Gastroesophageal sphincter (tissue), 4 donors: ENCODE data around the gene ALDH2. TPM values are rescaled to one million over a fixed set of nuclear protein-coding genes. Genes with fewer than 3 reads are reported as not detected.

ENCODE experiments used
- ATAC-seq: fragments of 150-250 bp; one replicate; pipeline ENCODE4 v1.9.1; 2016; ENCODE audit warnings: mild to moderate bottlenecking, moderate library complexity
- H3K27ac ChIP-seq, 4 donors: fragments of 200-600 bp; sonication (generic) in 3 of 4; 1 replicate in 3 of 4; 2 replicates in 1 of 4; pipeline ENCODE4 v1.5.1; 2016 to 2019
- H3K27me3 ChIP-seq: fragments of 200-600 bp; sonication (generic); one replicate; pipeline ENCODE4 v1.5.1; 2019
- H3K36me3 ChIP-seq, 2 donors: fragments of 200-600 bp; sonication (generic); one replicate each; pipeline ENCODE4 v1.5.1; 2019; ENCODE audit warnings: control low read depth in 1 of 2
- H3K4me1 ChIP-seq, 3 donors: fragments of 200-600 bp; sonication (generic); 1 replicate in 2 of 3; 2 replicates in 1 of 3; pipeline ENCODE4 v1.5.1; 2016 to 2019; ENCODE audit warnings: control low read depth in 2 of 3
- H3K4me3 ChIP-seq, 2 donors: fragments of 200-600 bp; sonication (generic); one replicate each; pipeline ENCODE4 v1.5.1; 2019; ENCODE audit warnings: mild to moderate bottlenecking in 1 of 2, moderate library complexity in 1 of 2
- H3K9me3 ChIP-seq, 3 donors: fragments of 200-600 bp; sonication (generic); one replicate each; pipeline ENCODE4 v1.5.1; 2017 to 2019; ENCODE audit warnings: control low read depth in 2 of 3
- CTCF ChIP-seq, 4 experiments: fragments of 200-600 bp in 2 of 4; fragments of 450-650 bp in 2 of 4; sonication (generic) in 1 of 4; IDR thresholded peaks; one replicate each; pipeline ENCODE4 v1.5.1; 2017 to 2019; ENCODE audit warnings: antibody characterized with exemption in 4 of 4, mild to moderate bottlenecking in 2 of 4, moderate library complexity in 2 of 4
- EP300 ChIP-seq: sonication (generic); formaldehyde crosslinking; IDR thresholded peaks from one replicate; pipeline ENCODE4 v1.6.1; 2017; ENCODE audit warnings: antibody characterized with exemption, mild to moderate bottlenecking
- POLR2A ChIP-seq, 2 donors: fragments of 450-650 bp; IDR thresholded peaks; one replicate each; pipeline ENCODE4 v1.6.1; 2017; ENCODE audit warnings: antibody characterized with exemption in 2 of 2, mild to moderate bottlenecking in 2 of 2, moderate library complexity in 1 of 2
- POLR2AphosphoS5 ChIP-seq: sonication (generic); formaldehyde crosslinking; IDR thresholded peaks from one replicate; pipeline ENCODE4 v1.6.1; 2017; ENCODE audit warnings: antibody characterized with exemption
- WGBS, 2 donors: methylation state at CpG; one replicate each; pipeline ENCODE4 v1.1.5; 2018; ENCODE audit warnings: low coverage in 1 of 2; 5-methylcytosine and 5-hydroxymethylcytosine counted together
- total RNA-seq, 4 donors: library from RNA; depleted of rRNA; stranded (reverse); fragments of >200 nt; gene quantifications; one replicate each; pipeline ENCODE4 v1.1.0, GENCODE V29; 2016

ALDH2 gene
- total RNA-seq, 4 donors from 2014 or later: 197 to 245 (median 209) TPM

- H3K9me3 ChIP-seq: no peaks in the 10 kb centered on the region
- H3K4me1 ChIP-seq: peaks cover 5 to 66% (median 22%) of the 10 kb centered on the region in 3 donors
- WGBS, 2 donors: 59 to 69% methylated on average over 8 to 9 of the region's 9 CpGs
- H3K27ac ChIP-seq: peak overlapping the region; percentile 40 to 95 (median 89)
- peak overlapping the region; percentile 47 to 76 for H3K4me3 ChIP-seq
- no peak for ATAC-seq
- no peaks in the 10 kb centered on the region for H3K27me3 ChIP-seq
- no peak for TF ChIP-seq POLR2AphosphoS5
- TF ChIP-seq CTCF (IDR thresholded peaks at IDR 0.05): no peak
- no peak for TF ChIP-seq POLR2A (IDR thresholded peaks at IDR 0.05)
- no peak for TF ChIP-seq EP300
- H3K36me3 ChIP-seq: no peaks in the 10 kb centered on the region
Measured at GRCh38 chr12:111768159-111768895, 1.6 kb downstream of the ALDH2 start.

- H3K27me3 ChIP-seq: no peaks in the 10 kb centered on the region
- no peaks in the 10 kb centered on the region for H3K9me3 ChIP-seq
- no peaks in the 10 kb centered on the region for H3K36me3 ChIP-seq
- ATAC-seq: no peak
- TF ChIP-seq CTCF (IDR thresholded peaks at IDR 0.05): no peak
- 47 to 73% methylated on average over 3 to 6 of the region's 8 CpGs for WGBS, 2 donors
- peaks cover 7 to 78% (median 28%) of the 10 kb centered on the region in 3 donors for H3K4me1 ChIP-seq
- peak overlapping the region in 1 of 4 donors; percentile 93 for H3K27ac ChIP-seq
- peak overlapping the region in 1 of 2 donors; percentile 76 for H3K4me3 ChIP-seq
Measured at GRCh38 chr12:111769599-111769998, 2.9 kb downstream of the ALDH2 start.

- no peaks in the 10 kb centered on the region for H3K9me3 ChIP-seq
- H3K27ac ChIP-seq: peak overlapping the region; percentile 82 to 91 (median 88)
- TF ChIP-seq POLR2AphosphoS5: peak; percentile 50
- no peak for TF ChIP-seq EP300
- TF ChIP-seq CTCF (IDR thresholded peaks at IDR 0.05): no peak
- no peak for TF ChIP-seq POLR2A (IDR thresholded peaks at IDR 0.05)
- WGBS, 2 donors: 28 to 60% methylated on average over 1 to 16 of the region's 17 CpGs
- H3K36me3 ChIP-seq: peaks cover 0 to 15% of the 10 kb centered on the region in 2 donors
- H3K4me3 ChIP-seq: peak overlapping the region; percentile 12 to 23
- H3K4me1 ChIP-seq: peaks cover 19 to 100% (median 45%) of the 10 kb centered on the region in 3 donors
- ATAC-seq: peak; percentile 88
- H3K27me3 ChIP-seq: no peaks in the 10 kb centered on the region
Measured at GRCh38 chr12:111773801-111774551, 7.2 kb downstream of the ALDH2 start.

- peaks cover 0 to 28% of the 10 kb centered on the region in 2 donors for H3K36me3 ChIP-seq
- H3K4me1 ChIP-seq: peaks cover 19 to 92% (median 41%) of the 10 kb centered on the region in 3 donors
- H3K9me3 ChIP-seq: no peaks in the 10 kb centered on the region
- 18 to 21% methylated on average over 8 to 13 of the region's 15 CpGs for WGBS, 2 donors
- peak; percentile 65 for ATAC-seq
- no peaks in the 10 kb centered on the region for H3K27me3 ChIP-seq
- H3K27ac ChIP-seq: peak overlapping the region; percentile 82 to 91 (median 88)
- TF ChIP-seq CTCF (IDR thresholded peaks at IDR 0.05) (no peak), POLR2AphosphoS5 (peak; percentile 48), POLR2A (IDR thresholded peaks at IDR 0.05) (peak in 1 of 2 donors; percentile 21), EP300 (no peak)
- peak overlapping the region in 1 of 2 donors; percentile 23 for H3K4me3 ChIP-seq
Measured at GRCh38 chr12:111775205-111776193, 8.8 kb downstream of the ALDH2 start.
